GM13976 (cell line): Measurements from ENCODE around the gene DERA.
"Not testable (repeated sequence)": the region's sequence is repeated elsewhere in the genome, so short reads cannot be mapped to it uniquely, and the experiment has no call there.

Experiments
- DNase-seq: peaks from one replicate; pipeline ENCODE4 v3.0.0; 2012; ENCODE audit warnings: low spot score
- CTCF ChIP-seq: IDR thresholded peaks from 2 replicates; pipeline ENCODE4 v1.5.1; 2012; ENCODE audit warnings: borderline replicate concordance, mild to moderate bottlenecking; ENCODE audit not compliant: insufficient read depth; ENCODE audit errors: extremely low read depth, missing control alignments, control extremely low read depth
- in situ Hi-C: fragments of 300-500 bp; cut with MboI; formaldehyde crosslinking; loops from one replicate; pipeline ENCODE4 v1.12.0; 2022; ENCODE audit warnings: low sequenced_read_pairs, mixed read lengths, inconsistent platforms; ENCODE audit not compliant: unreplicated experiment

DERA gene

GRCh38 chr12:16056910-16057309 is 145.8 kb downstream of the DERA start:
- DNase-seq = no peak
- in situ Hi-C loops = no loop called here
- TF ChIP-seq CTCF = no peak

- DNase-seq, in situ Hi-C loops: not testable (repeated sequence)
Observed at GRCh38 chr12:16057351-16057751, 146.2 kb downstream of the DERA start.

GRCh38 chr12:16062611-16063010 is 151.5 kb downstream of the DERA start:
- in situ Hi-C loops = no loop called here
- TF ChIP-seq CTCF = no peak
- no peak for DNase-seq

- TF ChIP-seq CTCF = no peak
- no peak for DNase-seq
- in situ Hi-C loops = no loop called here
Observed at GRCh38 chr12:16063726-16064125, 152.6 kb downstream of the DERA start.

GRCh38 chr12:16070113-16070512 is 159.0 kb downstream of the DERA start:
- TF ChIP-seq CTCF = no peak
- in situ Hi-C loops = no loop called here
- no peak for DNase-seq

GRCh38 chr12:16072678-16073077 is 161.5 kb downstream of the DERA start:
- no peak for TF ChIP-seq CTCF
- DNase-seq = no peak
- in situ Hi-C loops = no loop called here

- in situ Hi-C loops = no loop called here
- TF ChIP-seq CTCF = no peak
- no peak for DNase-seq
Observed at GRCh38 chr12:16074894-16075293, 163.8 kb downstream of the DERA start.

GRCh38 chr12:16075887-16076286 is 164.8 kb downstream of the DERA start:
- no peak for DNase-seq
- in situ Hi-C loops = no loop called here
- no peak for TF ChIP-seq CTCF
